IMR-90 (cell line): ENCODE measurements around the gene ZNF397. TPM values are rescaled to one million over a fixed set of nuclear protein-coding genes. Genes with fewer than 3 reads are reported as not detected.

ENCODE experiments used
- ATAC-seq: fragments of 200-7000 bp; cut with Tn5 transposase; 2 replicates; pipeline ENCODE4 v1.9.1; 2020; ENCODE audit warnings: low read depth, mild to moderate bottlenecking, moderate library complexity
- BruUV-seq: library from RNA; stranded (reverse); fragments of 400-500 nt; replicated peaks from 2 replicates; lab custom pipeline; 2021; lab: Mats Ljungman, UMichigan
- CTCF ChIA-PET: fragments of 300-600 bp; formaldehyde crosslinking; extraction: SDS; loops from one replicate; lab custom pipeline; 2021; ENCODE audit warnings: antibody characterized with exemption; lab: Yijun Ruan, JAX
- POLR2A ChIA-PET: fragments of 300-600 bp; sonication (Branson Sonifier 250); formaldehyde crosslinking; loops from one replicate; lab custom pipeline; 2022; ENCODE audit warnings: antibody characterized with exemption; ENCODE audit not compliant: unreplicated experiment; lab: Charles Lee
- DNase-seq: peaks from one replicate; pipeline ENCODE4 v3.0.0; 2013
- H2AFZ ChIP-seq: replicated peaks from 2 replicates; pipeline ENCODE3; 2013; ENCODE audit warnings: low read length, mild to moderate bottlenecking; ENCODE audit not compliant: poor library complexity
- H2AK5ac ChIP-seq: 2 replicates; pipeline ENCODE4 v1.6.1; 2013; ENCODE audit warnings: low read depth, low read length, inconsistent platforms
- H2AK9ac ChIP-seq: replicated peaks from 2 replicates; pipeline ENCODE3; 2013; ENCODE audit warnings: mild to moderate bottlenecking, low read depth, low read length, moderate library complexity; ENCODE audit not compliant: poor library complexity
- H2BK120ac ChIP-seq: 2 replicates; pipeline ENCODE4 v1.6.1; 2013; ENCODE audit warnings: low read depth, low read length, inconsistent platforms
- H2BK15ac ChIP-seq: 3 replicates; pipeline ENCODE4 v1.6.1; 2013; ENCODE audit warnings: low read depth, low read length, inconsistent platforms
- H2BK20ac ChIP-seq: 2 replicates; pipeline ENCODE4 v1.6.1; 2013; ENCODE audit warnings: low read depth, mild to moderate bottlenecking, inconsistent platforms, low read length, moderate library complexity
- H2BK5ac ChIP-seq: 2 replicates; pipeline ENCODE4 v1.6.1; 2013; ENCODE audit warnings: mild to moderate bottlenecking, low read depth, low read length, inconsistent platforms; ENCODE audit not compliant: poor library complexity, severe bottlenecking
- H3K14ac ChIP-seq: replicated peaks from 2 replicates; pipeline ENCODE4 v1.6.1; 2013; ENCODE audit warnings: low read depth, low read length, inconsistent platforms
- H3K18ac ChIP-seq: 2 replicates; pipeline ENCODE4 v1.6.1; 2013; ENCODE audit warnings: low read depth, low read length, control low read depth
- H3K23ac ChIP-seq: 2 replicates; pipeline ENCODE4 v1.6.1; 2013; ENCODE audit warnings: low read depth, low read length, inconsistent platforms
- H3K27ac ChIP-seq: 2 replicates; pipeline ENCODE4 v1.5.1; 2013; ENCODE audit warnings: mild to moderate bottlenecking, control low read depth, low read length; ENCODE audit not compliant: insufficient read depth
- H3K27me3 ChIP-seq: 2 replicates; pipeline ENCODE4 v1.6.1; 2013; ENCODE audit warnings: low read length; ENCODE audit not compliant: control insufficient read depth, insufficient read depth
- H3K36me3 ChIP-seq: 2 replicates; pipeline ENCODE4 v1.6.1; 2013; ENCODE audit warnings: low read length, mixed read lengths; ENCODE audit not compliant: control insufficient read depth, insufficient read depth
- H3K4ac ChIP-seq: 2 replicates; pipeline ENCODE4 v1.6.1; 2013; ENCODE audit warnings: low read depth, low read length, inconsistent platforms
- H3K4me1 ChIP-seq: 2 replicates; pipeline ENCODE4 v1.6.1; 2013; ENCODE audit warnings: low read length, mixed read lengths; ENCODE audit not compliant: control insufficient read depth, insufficient read depth
- H3K4me2 ChIP-seq: 2 replicates; pipeline ENCODE4 v1.6.1; 2013; ENCODE audit warnings: low read depth, mild to moderate bottlenecking, control low read depth, low read length, moderate library complexity
- H3K4me3 ChIP-seq: 2 replicates; pipeline ENCODE4 v1.5.1; 2013; ENCODE audit warnings: low read depth, mild to moderate bottlenecking, control low read depth, low read length, moderate library complexity; ENCODE audit not compliant: insufficient read depth
- H3K56ac ChIP-seq: 2 replicates; pipeline ENCODE4 v1.6.1; 2013; ENCODE audit warnings: low read length, inconsistent platforms; ENCODE audit not compliant: insufficient read depth; ENCODE audit errors: extremely low read depth
- H3K79me1 ChIP-seq, 2 experiments: 2 replicates each; pipeline ENCODE4 v1.6.1; 2013; ENCODE audit warnings: low read length in 2 of 2, inconsistent platforms in 1 of 2, low read depth in 1 of 2
- H3K9ac ChIP-seq: 2 replicates; pipeline ENCODE4 v1.6.1; 2013; ENCODE audit warnings: low read depth, low read length, control low read depth
- H3K9me1 ChIP-seq: 2 replicates; pipeline ENCODE4 v1.6.1; 2013; ENCODE audit warnings: low read length, inconsistent platforms; ENCODE audit not compliant: insufficient read depth
- H3K9me3 ChIP-seq: 2 replicates; pipeline ENCODE4 v1.6.1; 2013; ENCODE audit warnings: low read length; ENCODE audit not compliant: control insufficient read depth, insufficient read depth
- H4K20me1 ChIP-seq: 2 replicates; pipeline ENCODE4 v1.6.1; 2013; ENCODE audit warnings: low read length, inconsistent platforms; ENCODE audit not compliant: insufficient read depth
- H4K5ac ChIP-seq: 2 replicates; pipeline ENCODE4 v1.6.1; 2013; ENCODE audit warnings: mild to moderate bottlenecking, low read depth, low read length, control low read depth
- H4K8ac ChIP-seq, 2 experiments: 2 replicates each; pipeline ENCODE4 v1.6.1; 2013; ENCODE audit warnings: low read depth in 2 of 2, low read length in 2 of 2, control low read depth in 1 of 2, inconsistent platforms in 1 of 2
- H4K91ac ChIP-seq: 2 replicates; pipeline ENCODE4 v1.6.1; 2013; ENCODE audit warnings: low read depth, low read length, inconsistent platforms; ENCODE audit not compliant: insufficient read depth
- BHLHE40 ChIP-seq: fragments of 150-350 bp; IDR thresholded peaks from 2 replicates; pipeline ENCODE4 v1.6.1; 2016; ENCODE audit warnings: mild to moderate bottlenecking, low read depth, low read length
- CEBPB ChIP-seq: IDR thresholded peaks from 2 replicates; pipeline ENCODE4 v1.6.1; 2012; ENCODE audit warnings: low read depth, low read length, improper control_type of control experiment
- CHD1 ChIP-seq: IDR thresholded peaks from 2 replicates; pipeline ENCODE4 v1.6.1; 2012; ENCODE audit warnings: low read depth, low read length, improper control_type of control experiment
- CTCF ChIP-seq: conservative IDR thresholded peaks from 2 replicates; pipeline ENCODE4 v1.5.1; 2012; ENCODE audit warnings: mild to moderate bottlenecking, low read depth, low read length, improper control_type of control experiment
- ELK1 ChIP-seq: fragments of 150-350 bp; IDR thresholded peaks from 2 replicates; pipeline ENCODE4 v1.6.1; 2016; ENCODE audit warnings: low read depth, mild to moderate bottlenecking, low read length, moderate library complexity, borderline replicate concordance
- FOS ChIP-seq: fragments of 150-350 bp; IDR thresholded peaks from 2 replicates; pipeline ENCODE4 v1.6.1; 2016; ENCODE audit warnings: low read depth, low read length
- MAFK ChIP-seq: IDR thresholded peaks from 2 replicates; pipeline ENCODE4 v1.6.1; 2012; ENCODE audit warnings: low read depth, low read length, improper control_type of control experiment
- MAZ ChIP-seq: IDR thresholded peaks from 2 replicates; pipeline ENCODE4 v1.6.1; 2012; ENCODE audit warnings: low read depth, mild to moderate bottlenecking, low read length, improper control_type of control experiment, moderate library complexity, borderline replicate concordance
- MXI1 ChIP-seq: IDR thresholded peaks from 2 replicates; pipeline ENCODE4 v1.6.1; 2012; ENCODE audit warnings: low read depth, mild to moderate bottlenecking, low read length, moderate library complexity, borderline replicate concordance
- NFE2L2 ChIP-seq: fragments of 150-350 bp; IDR thresholded peaks from 2 replicates; pipeline ENCODE4 v1.6.1; 2016; ENCODE audit warnings: low read depth, mild to moderate bottlenecking, low read length
- POLR2A ChIP-seq: IDR thresholded peaks from 2 replicates; pipeline ENCODE4 v1.6.1; 2012; ENCODE audit warnings: mild to moderate bottlenecking, low read depth, low read length
- RAD21 ChIP-seq: IDR thresholded peaks from 2 replicates; pipeline ENCODE4 v1.6.1; 2012; ENCODE audit warnings: low read length, improper control_type of control experiment
- RCOR1 ChIP-seq: IDR thresholded peaks from 2 replicates; pipeline ENCODE4 v1.6.1; 2012; ENCODE audit warnings: mild to moderate bottlenecking, low read length, improper control_type of control experiment; ENCODE audit not compliant: insufficient replicate concordance
- RFX5 ChIP-seq: IDR thresholded peaks from 2 replicates; pipeline ENCODE4 v1.8.0; 2012; ENCODE audit warnings: low read depth, mild to moderate bottlenecking, low read length, moderate library complexity
- SMC3 ChIP-seq: fragments of 150-350 bp; IDR thresholded peaks from 2 replicates; pipeline ENCODE4 v1.6.1; 2016; ENCODE audit warnings: low read depth, mild to moderate bottlenecking, antibody characterized with exemption, low read length, moderate library complexity
- USF2 ChIP-seq: fragments of 150-350 bp; IDR thresholded peaks from 2 replicates; pipeline ENCODE4 v1.6.1; 2017; ENCODE audit warnings: mild to moderate bottlenecking, antibody characterized with exemption, low read length, low read depth
- WGBS, 2 experiments: methylation state at CpG; one replicate each; pipeline versions ENCODE4 v1.1.5 to v1.1.7; 2013; ENCODE audit warnings: missing lambda C conversion rate in 2 of 2; ENCODE audit not compliant: insufficient read length in 1 of 2; ENCODE audit errors: extremely low coverage in 2 of 2; 5-methylcytosine and 5-hydroxymethylcytosine counted together
- dilution Hi-C: fragments of 300-500 bp; cut with HindIII; formaldehyde crosslinking; loops from one replicate; pipeline ENCODE4 v1.14.3; 2018; ENCODE audit warnings: low sequenced_read_pairs; ENCODE audit not compliant: unreplicated experiment
- in situ Hi-C: fragments of 300-500 bp; cut with MboI; formaldehyde crosslinking; loops from 3 replicates; pipeline ENCODE4 v1.14.3; 2019; ENCODE audit warnings: low sequenced_read_pairs, inconsistent platforms, mixed read lengths
- intact Hi-C: fragments of 100-400 bp; cut with micrococcal nuclease; formaldehyde crosslinking; loops from 2 replicates; pipeline ENCODE4 v1.10.0; 2022
- polyA plus RNA-seq, 3 experiments: library from polyadenylated mRNA; depleted of rRNA; stranded (reverse); fragments of >200 nt; gene quantifications; 2 replicates each; pipeline ENCODE4 v1.2.3, GENCODE V29; 2012; ENCODE audit warnings: low replicate concordance in 1 of 3
- total RNA-seq: library from RNA; depleted of rRNA; stranded (reverse); fragments of >200 nt; gene quantifications from 2 replicates; pipeline ENCODE4 v1.2.3, GENCODE V29; 2012

Gene ZNF397
- total and polyA plus RNA-seq, 2 of the 4 experiments (the other 2 are of a cell fraction): 5.5 to 9.9 TPM

- ChIA-PET CTCF (no interaction called here), POLR2A (no interaction called here)
- no peaks in the 10 kb centered on the region for H4K20me1 ChIP-seq
- in situ Hi-C loops (loop anchor here (5.0 kb wide), 1 partner anchor 47 kb away; the partner anchor contains the start of gene ZNF397), dilution Hi-C loops (no loop called here), intact Hi-C loops (loop anchor here (5.0 kb wide), 1 partner anchor 47 kb away; the partner anchor contains the start of gene ZNF397)
- peaks cover 2% of the 10 kb centered on the region; the same call in 1 of the 2 replicates for H3K36me3 ChIP-seq
- peak overlapping the region; percentile 81 for H3K4me2 ChIP-seq
- no peak for DNase-seq
- H2BK15ac ChIP-seq: peak overlapping the region; percentile 3; the same call in 1 of the 3 replicates
- H2AFZ ChIP-seq: peak overlapping the region; percentile 91
- peak overlapping the region; percentile 74 for H4K91ac ChIP-seq
- peak overlapping the region; percentile 68 to 94 for H4K8ac ChIP-seq
- H3K23ac ChIP-seq: peak overlapping the region; percentile 81; the same call in 1 of the 2 replicates
- peak overlapping the region; percentile 63 for H3K4me3 ChIP-seq
- peak overlapping the region; percentile 97 for H3K14ac ChIP-seq
- ATAC-seq: peak; percentile 31
- no peaks in the 10 kb centered on the region for H3K27me3 ChIP-seq
- H2AK9ac ChIP-seq: peak overlapping the region; percentile 80
- peak overlapping the region; percentile 76 for H4K5ac ChIP-seq
- peaks cover 27 to 51% of the 10 kb centered on the region in 2 experiments for H3K79me1 ChIP-seq
- H2BK120ac ChIP-seq: peak overlapping the region; percentile 33; the same call in 1 of the 2 replicates
- H2AK5ac ChIP-seq: peak overlapping the region; percentile 24; the same call in 1 of the 2 replicates
- peaks cover 4% of the 10 kb centered on the region; the same call in 1 of the 2 replicates for H3K9me3 ChIP-seq
- WGBS, 2 experiments: no CpG with 5 or more reads among the region's 8 CpGs
- peak overlapping the region; percentile 75 for H3K4ac ChIP-seq
- H3K4me1 ChIP-seq: peaks cover 2% of the 10 kb centered on the region; the same call in 1 of the 2 replicates
- peak overlapping the region; percentile 64 for H3K56ac ChIP-seq
- peak overlapping the region; percentile 80 for H2BK5ac ChIP-seq
- peak overlapping the region; percentile 79 for H3K18ac ChIP-seq
- peak overlapping the region; percentile 72 for H3K9ac ChIP-seq
- H2BK20ac ChIP-seq: no peak overlapping the region
- H3K9me1 ChIP-seq: peaks cover 2% of the 10 kb centered on the region; the same call in 1 of the 2 replicates
- TF ChIP-seq CTCF (no peak), RCOR1 (no peak), RFX5 (no peak), POLR2A (no peak), SMC3 (no peak), CEBPB (no peak), USF2 (no peak), CHD1 (no peak), BHLHE40 (no peak), MXI1 (no peak), FOS (no peak), MAFK (no peak), ELK1 (no peak), RAD21 (no peak), MAZ (no peak), NFE2L2 (no peak)
- BruUV-seq: TSS peak; percentile 78
- peak overlapping the region; percentile 58 for H3K27ac ChIP-seq
Measured at GRCh38 chr18:35289727-35290093, 48.9 kb downstream of the ZNF397 start.
